Measurements from ENCODE around the gene SH3RF2. TPM values are rescaled to one million over a fixed set of nuclear protein-coding genes. Genes with fewer than 3 reads are reported as not detected.

Gene SH3RF2
- total and polyA plus RNA-seq, 2 of the 13 experiments (the other 11 are each of a cell fraction or from before 2014, with no cell fraction given), result 2.6 to 3.7 TPM

- TF ChIP-seq TBX2 (CRISPR knock-in tag; IDR thresholded peaks at IDR 0.05; ENCODE audit: borderline replicate concordance), result peak; percentile 35; the same call in 1 of the 2 replicates
Measured at GRCh38 chr5:145944328-145944727, 8.0 kb downstream of the SH3RF2 start (continued).

- Histone ChIP-seq H4K20me1 (ENCODE audit: insufficient read depth, low read length) (no peaks in the 10 kb centered on the region), H3K9ac (ENCODE audit: insufficient read depth, low read depth, low read length) (no peak overlapping the region), H2AFZ (ENCODE audit: low read length) (peak overlapping the region; percentile 9), H3K4me3 (replicated peaks in 1 of 3; ENCODE audit: insufficient read depth in 1 of 3, low read depth in 2 of 3, low read length in 3 of 3) (no peak overlapping the region), H3K27me3 (ENCODE audit: control insufficient read depth in 1 of 2, insufficient read depth in 2 of 2, low read length in 2 of 2) (no peaks in the 10 kb centered on the region), H3K27ac (ENCODE audit: extremely low read length, insufficient read depth, low read length) (peak overlapping the region; percentile 39), H3K4me1 (ENCODE audit: insufficient read depth, low read length) (peaks cover 66% of the 10 kb centered on the region), H3K4me2 (ENCODE audit: low read depth, low read length) (peak overlapping the region; percentile 10; the same call in 1 of the 2 replicates), H3K79me2 (ENCODE audit: insufficient read depth, low read length) (peaks cover 2% of the 10 kb centered on the region), H3K36me3 (replicated peaks in 1 of 2; ENCODE audit: control insufficient read depth in 1 of 2, insufficient read depth in 2 of 2, low read length in 2 of 2) (no peaks in the 10 kb centered on the region; a peak in 2 of 5 replicates), H3K9me3 (ENCODE audit: low read length) (no peaks in the 10 kb centered on the region)
- FAIRE-seq (no peak), ATAC-seq (no peak), DNase-seq (ENCODE audit: low spot score) (no peak)
- 93% methylated on average over 2 of the region's 2 CpGs for WGBS (ENCODE audit: low lambda C conversion rate)
- BruUV-seq (replicated peaks), result no TSS peak
- TF ChIP-seq SETDB1 (CRISPR knock-in tag; IDR thresholded peaks at IDR 0.05; ENCODE audit: borderline replicate concordance) (no peak), GATAD2A (CRISPR knock-in tag; IDR thresholded peaks at IDR 0.05) (no peak), AKNA (CRISPR knock-in tag; IDR thresholded peaks at IDR 0.05; ENCODE audit: borderline replicate concordance) (no peak), ZNF282 (IDR thresholded peaks at IDR 0.05; ENCODE audit: partially characterized antibody) (no peak), ZBTB20 (CRISPR knock-in tag; IDR thresholded peaks at IDR 0.05; ENCODE audit: borderline replicate concordance, low read depth) (no peak), TIGD3 (CRISPR knock-in tag; IDR thresholded peaks at IDR 0.05; ENCODE audit: borderline replicate concordance) (no peak), SMAD3 (CRISPR knock-in tag; IDR thresholded peaks at IDR 0.05) (no peak)
- in situ Hi-C loops (cut with HindIII; ENCODE audit: extremely low pct_ligation_motif_present, low pct_unique_long_range_greater_than_20kb), result no loop called here
- intact Hi-C loops (cut with micrococcal nuclease; ENCODE audit: unreplicated experiment), result loop anchor here (1.0 kb wide), 1 partner anchor 34 kb away; no protein-coding TSS in a partner anchor
- ChIA-PET POLR2A (interaction anchor here (1.1 to 3.2 kb wide), 6 partner anchors 9 to 79 kb away, joined by 3 to 40 read pairs (median 6); partner anchors contain the start of gene SH3RF2), CTCF (ENCODE audit: low intra/inter-chr PET ratio, low total read pairs) (no interaction called here)
Measured at GRCh38 chr5:145945620-145946111, 9.3 kb downstream of the SH3RF2 start.
